NOMO-1 (cell line): ENCODE results near the gene ARL10.

Source experiments
- DNase-seq, 2 experiments: peaks; one replicate each; lab custom pipeline; 2025; ENCODE audit not compliant: unreplicated experiment in 2 of 2; lab: John Stamatoyannopoulos, UW

The ARL10 gene

DNA sequence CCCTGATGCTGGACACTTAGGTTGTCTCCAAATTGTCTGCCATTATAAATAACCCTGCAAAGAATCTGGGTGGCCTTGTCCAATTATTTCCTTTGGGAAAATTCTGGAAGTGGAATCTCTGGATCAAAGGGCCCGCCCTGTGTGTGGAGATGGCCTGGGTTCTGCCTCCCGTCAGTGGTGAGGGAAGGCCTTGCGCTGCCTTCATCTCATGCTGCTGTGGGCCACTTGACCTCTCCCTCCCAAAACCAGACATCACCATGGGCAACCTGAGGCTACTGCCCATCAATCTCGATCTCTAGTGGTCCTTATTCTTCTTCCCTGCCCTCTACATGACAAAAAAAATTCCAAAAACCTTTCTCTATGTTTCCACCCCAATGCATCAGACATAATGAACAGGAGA lies 44.5 kb downstream of the ARL10 start:
- DNase-seq = no peak

DNA sequence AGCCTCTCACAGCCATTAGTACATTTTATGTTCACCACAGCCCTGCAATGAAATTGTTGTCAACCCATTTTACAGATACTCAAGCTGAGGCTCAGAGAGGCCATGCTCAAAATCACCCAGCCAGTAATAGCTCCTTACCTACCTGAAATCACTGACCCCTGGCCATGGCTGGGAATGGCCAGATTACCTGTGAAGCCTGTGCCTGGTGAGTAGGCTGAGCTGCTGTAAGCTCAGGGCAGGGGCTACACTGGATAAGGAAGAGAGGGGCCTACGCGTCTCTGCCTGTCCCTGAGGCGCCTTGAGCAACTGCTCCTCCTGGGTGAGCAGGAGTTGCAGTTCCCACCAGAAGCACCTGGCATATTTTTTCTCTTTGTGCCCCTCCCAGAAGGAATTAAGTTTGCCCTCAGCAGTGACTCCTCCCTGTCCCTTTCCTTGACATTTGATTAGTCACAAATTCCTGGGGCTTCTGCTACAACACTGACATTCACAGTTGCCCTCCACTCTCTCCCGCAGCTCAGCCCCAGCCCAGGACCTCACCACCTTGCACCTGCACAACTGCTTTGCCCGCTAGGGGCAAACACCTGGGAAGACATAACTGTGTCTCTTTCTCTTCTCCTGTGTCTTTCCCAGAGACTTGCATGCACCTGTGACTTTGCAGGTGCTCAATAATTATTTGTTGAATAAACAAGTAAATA lies 45.3 kb downstream of the ARL10 start:
- no peak for DNase-seq

DNA sequence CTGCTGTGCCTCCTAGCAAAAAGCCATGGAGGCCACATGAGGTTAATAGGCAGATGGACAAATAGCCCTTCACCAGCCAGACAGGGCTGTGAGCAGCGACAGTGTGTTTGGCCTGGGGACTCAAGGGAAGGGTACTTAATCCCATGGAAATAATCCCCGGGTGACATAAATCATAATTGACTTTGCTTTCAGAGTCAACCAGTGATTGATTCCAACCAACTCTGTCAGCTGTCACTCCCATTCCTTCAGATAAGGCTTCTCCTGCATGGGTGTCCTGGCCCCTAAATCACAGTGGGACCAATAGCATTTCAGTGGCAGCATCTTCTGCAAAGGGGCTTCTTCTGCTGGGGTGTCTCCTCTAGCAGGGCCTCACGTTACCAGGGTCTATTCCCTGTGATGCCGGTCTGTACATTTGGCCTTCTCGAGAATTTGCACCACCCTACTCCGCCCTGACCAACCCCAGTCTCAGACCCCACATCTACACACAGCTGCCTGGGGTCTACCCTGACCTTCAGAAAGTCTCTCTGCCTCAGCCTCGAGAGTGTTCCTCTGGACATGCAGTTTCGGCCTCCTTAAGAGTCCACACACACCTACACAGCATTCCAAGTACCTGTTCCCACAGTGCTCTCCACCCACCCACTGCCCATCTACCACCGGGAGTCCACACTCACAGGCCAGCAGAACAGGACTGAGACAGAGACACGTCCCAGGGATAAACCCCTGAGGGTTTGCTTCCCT lies 47.4 kb downstream of the ARL10 start:
- DNase-seq = no peak

DNA sequence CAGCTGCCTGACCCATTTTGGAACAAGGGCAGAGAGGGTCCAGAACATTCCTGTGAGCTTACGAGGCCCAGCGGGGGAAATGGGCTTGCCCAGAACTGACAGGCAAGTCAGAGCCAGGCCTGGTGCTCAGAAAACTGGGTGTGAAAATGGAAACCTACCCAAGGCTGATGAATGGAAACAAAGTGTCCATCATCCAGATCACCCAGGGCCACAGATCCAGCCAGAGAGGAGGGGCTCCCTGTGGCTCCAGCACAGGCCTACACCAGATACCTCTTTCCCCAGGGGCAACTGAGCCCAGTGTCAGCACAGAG lies 47.9 kb downstream of the ARL10 start:
- DNase-seq = no peak

DNA sequence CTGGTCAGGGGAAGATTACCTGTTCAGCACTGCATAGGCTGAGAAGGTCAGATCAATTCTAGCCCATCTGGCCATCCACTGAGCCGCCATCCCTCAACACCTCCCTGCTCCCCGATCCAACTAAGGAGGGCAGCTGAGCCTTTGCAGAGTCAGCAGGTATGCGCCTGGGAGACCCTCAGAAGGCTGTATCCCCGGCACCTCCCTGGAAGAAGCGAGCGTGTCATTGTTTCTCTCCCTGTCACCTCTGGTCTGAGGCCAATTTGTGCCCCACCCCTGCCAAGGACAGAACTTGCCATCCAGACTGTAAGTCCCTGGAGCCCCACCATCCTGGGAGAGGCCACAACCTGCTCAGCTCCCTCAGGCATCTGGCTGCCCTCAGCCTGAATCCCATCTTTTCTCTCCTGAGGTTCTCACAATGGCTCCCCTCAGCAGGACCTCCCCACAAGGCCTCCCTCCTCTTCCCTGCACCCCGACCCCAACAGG lies 48.5 kb downstream of the ARL10 start:
- no peak for DNase-seq

DNA sequence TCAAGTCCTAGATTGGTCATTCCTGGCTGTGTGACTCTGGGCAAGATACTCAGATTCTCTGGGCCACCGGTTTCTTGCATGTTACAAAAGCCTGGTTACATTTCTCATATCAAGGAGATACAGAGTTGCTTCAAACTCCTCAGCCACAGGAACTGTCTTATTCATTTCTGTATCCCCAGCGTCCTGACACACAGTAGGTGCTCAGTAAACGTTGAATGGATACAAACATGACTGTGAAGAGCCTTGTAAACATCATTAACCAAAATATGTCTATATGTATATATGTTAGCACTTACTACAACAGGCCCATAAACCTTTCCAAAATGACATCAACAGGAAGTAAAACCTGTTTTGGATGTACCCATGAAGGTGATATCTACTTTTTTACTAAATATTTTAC lies 49.4 kb downstream of the ARL10 start:
- no peak for DNase-seq

DNA sequence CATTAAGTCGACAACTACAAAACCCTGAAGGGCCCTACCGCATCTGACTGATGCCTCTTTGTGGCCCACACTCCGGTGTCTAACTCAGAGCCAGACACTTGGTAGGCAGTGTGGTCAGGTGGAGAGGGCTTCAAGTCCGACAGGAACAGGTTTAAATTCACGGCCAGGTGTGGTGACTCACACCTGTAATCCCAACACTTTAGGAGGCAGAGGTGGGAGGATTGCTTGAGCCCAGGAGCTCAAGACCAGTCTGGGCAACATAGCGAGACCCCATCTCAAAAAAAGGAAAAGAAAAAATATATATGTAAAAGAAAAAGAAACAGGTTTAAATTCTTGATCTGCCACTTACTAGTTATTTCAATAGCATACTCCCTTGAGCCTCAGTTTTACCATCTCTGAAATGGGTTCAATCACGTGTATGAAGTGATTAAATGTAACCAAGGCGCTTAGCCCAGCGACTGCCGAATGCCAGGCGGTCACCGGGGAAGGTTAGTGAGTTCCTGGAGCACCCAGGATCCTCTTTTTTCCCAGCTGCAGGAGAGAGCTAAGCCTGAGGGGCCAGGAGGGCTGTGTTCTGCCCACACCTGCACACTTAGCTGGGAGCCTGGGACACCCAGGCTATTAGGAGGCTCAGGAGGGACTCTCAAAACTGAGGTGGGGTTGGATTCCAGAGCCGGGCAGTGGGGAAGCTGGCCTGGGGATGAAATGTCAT lies 50.1 kb downstream of the ARL10 start:
- DNase-seq = no peak

DNA sequence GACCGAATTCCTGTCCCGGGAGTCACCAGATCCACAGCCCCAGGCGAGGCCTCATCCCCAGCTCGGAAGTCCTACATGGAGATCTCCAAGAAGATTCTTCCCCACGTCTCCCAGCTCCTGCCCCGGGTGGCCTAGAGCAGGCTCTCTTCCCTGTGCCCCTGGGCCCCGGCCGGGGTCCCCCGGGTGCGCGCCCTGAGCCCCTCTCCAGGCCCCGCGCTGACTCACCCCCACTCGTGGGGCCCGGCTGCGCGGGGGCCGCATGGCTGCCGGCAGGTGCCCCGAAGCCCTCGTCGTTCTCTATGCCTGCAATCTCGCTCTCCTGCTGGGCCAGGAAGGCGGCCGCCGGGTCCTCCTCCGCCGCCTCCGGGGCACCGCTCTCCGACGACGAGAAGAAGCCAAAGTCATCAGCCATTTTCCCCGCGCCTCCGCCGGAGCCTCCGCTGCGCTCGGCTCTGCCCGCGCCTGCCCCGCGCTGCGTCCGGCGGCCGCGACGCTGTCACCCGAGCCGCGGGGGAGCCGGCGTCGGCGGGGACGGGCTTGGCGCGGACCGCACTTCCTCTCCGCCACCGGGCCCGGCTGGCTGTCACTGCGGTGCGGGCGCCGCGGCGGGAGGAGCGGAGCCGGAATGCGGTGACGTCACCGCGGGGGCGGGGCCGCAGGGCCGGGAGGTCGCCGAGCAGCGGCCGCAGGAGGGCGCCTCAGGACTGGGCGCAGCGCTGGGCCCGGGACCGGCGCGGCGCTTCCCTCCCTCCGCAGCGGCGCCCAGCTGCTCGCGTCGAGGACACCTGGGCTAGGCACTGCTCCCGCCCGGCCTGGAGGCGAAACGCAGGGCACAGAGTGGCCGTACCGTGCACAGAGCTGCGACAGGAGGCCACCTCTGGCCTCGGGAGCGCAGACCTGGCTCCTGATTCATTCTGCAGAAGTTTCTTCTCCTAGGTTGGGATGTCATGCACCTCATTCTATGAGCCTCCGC lies 51.0 kb downstream of the ARL10 start, which contains the start of gene CLTB:
TSS of gene CLTB (minus strand) at position 588 of the 973 bp plus-strand sequence. CDS start at position 412, 176 bp downstream.
- peak; percentile 81 to 92 for DNase-seq

DNA sequence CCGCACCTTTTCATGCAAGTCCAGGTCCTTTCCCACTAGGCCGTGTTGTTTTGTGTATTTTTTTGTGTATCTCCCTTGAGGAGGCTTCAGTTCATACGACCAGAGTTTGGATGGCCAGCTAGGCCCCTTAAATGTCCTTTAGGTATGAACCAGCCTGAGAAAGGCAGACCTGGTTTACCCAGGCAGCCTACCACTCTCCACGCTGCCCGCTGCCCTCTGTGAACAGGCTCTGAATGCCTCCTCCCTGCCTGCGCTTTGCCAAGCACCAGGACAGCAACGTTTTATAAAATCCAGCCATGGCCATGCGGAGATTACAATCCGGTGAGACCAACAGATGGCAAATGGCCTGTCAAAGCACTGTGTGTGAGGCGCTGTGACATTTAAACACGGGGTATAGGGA lies 51.7 kb downstream of the ARL10 start:
- DNase-seq = no peak

DNA sequence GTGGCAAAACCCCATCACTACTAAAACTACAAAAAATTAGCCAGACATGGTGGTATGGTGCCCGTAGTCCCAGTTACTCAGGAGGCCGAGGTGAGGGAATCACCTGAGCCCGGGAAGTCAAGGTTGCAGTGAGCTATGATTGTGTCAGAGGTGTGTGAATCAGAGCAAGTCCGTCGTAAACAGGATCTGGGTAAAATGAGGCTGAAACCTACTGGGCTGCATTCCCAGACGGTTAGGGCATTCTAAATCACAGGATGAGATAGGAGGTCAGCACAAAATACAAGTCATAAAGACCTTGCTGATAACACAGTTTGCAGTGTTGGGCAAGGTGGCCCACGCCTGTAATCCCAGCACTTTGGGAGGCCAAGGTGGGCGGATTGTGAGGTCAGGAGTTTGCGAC lies 53.0 kb downstream of the ARL10 start:
- no peak for DNase-seq

DNA sequence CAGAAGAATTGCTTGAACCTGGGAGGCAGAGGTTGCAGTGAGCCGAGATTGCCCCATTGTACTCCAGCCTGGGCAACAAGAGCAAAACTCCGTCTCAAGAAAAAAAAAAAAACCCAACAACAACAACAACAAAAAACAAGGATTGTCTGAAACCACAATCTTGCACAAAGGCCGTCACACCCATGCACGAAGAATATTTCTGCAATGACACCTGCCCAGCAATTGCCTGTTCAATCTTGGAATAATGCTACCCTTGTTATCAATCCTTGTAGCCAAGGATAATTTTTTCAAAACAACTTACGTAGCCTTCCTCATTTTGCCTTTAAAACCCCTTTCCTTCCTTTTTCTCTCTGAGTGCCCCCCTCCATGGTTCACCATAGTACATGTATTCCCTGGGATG lies 54.8 kb downstream of the ARL10 start:
- no peak for DNase-seq

DNA sequence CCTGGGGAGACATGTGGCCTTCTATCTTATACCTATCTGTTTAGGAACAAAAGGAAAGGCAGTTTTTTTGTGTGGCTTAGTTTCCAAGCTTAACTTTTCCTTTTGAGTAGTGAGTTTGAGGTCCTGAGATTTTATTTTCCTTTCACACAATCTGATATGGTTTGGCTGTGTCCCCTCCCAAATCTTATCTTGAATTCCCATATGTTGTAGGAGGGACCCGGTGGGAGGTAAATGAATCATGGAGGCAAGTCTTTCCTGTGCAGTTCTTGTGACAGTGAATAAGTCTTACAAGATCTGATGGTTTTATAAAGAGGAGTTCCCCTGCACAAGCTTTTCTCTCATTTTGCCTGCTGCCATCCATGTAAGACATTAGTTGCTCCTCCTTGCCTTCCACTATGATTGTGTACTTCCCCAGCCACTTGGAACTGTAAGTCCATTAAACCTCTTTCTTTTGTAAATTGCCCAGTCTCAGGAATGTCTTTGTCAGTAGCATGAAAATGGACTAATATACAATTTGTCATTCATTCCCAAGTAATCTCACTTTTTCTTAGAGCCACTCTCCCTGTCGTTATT lies 55.8 kb downstream of the ARL10 start:
- DNase-seq = no peak

DNA sequence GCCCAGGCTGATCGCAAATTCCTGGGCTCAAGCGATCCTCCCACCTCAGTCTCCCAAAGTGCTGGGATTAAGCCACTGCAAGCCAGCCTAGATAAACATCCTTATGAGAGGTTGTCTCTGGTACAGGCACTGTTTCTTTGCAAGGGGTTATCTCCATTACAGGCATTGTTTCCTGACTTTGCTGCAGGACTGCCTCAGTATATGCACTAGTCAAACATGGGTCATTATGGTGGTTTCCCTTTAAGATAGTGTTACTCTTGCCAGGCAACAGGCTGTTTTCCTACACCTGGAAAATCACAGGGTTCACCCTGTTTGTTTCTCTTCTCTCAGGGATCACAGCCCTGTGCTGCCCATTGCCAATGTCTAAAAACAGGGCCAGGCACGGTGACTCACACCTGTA lies 58.9 kb downstream of the ARL10 start:
- DNase-seq = peak in 1 of 2 experiments; percentile 37

DNA sequence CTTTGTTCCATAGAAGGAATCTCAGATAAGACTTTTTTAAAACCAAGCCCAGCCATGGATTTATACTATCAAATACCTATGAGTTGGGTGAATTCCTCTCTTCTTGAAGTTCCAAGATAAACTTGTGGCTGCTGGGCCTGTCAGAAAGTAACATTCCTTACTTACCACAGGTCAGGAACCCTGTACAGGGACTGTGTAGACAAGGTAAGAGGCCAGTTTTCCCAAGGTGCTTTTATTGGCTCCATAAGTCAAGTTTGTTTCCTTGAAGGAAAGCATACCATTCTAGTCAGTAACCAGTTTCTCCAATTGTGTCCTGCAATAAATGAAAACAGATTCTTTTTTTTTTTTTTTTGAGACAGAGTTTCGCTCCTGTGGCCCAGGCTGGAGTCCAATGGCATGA lies 59.9 kb downstream of the ARL10 start:
- no peak for DNase-seq

DNA sequence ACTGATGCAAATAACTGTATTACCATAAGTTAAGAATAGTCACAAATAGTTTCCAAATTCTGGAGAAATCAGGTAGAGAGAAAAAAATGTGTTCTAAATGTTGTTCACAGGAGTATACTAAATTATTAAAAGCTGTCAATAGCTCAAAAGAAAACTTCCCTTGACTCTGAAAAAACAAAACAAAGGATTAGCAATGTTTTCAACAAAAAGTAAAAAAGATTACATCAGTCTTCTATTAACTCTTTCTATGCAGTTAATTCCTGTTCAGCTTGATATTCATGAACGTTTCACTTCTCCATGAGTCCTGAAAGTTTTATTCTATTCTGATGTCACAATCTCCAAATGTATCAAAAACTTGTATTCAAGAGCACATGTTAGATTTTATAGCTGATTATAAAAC lies 60.5 kb downstream of the ARL10 start:
- DNase-seq = no peak

DNA sequence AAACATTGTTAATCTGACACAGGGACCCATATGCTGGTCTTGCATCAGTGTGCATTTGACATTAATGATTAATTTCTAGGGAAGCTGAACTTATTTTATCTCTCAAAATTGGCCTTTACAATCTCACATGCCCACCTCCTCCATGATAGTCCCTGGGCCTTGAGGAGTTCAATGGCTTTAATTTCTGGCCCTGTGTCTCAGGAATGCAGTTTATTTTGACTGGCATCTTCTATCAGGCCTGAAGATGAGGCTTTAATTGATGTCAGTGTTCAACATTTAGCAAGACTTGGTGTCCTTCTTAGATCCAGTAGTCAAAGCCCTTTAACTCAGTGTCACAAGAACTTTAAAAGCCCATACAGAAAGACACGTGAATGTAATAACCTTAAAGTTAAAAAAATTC lies 61.6 kb downstream of the ARL10 start:
- DNase-seq = no peak

DNA sequence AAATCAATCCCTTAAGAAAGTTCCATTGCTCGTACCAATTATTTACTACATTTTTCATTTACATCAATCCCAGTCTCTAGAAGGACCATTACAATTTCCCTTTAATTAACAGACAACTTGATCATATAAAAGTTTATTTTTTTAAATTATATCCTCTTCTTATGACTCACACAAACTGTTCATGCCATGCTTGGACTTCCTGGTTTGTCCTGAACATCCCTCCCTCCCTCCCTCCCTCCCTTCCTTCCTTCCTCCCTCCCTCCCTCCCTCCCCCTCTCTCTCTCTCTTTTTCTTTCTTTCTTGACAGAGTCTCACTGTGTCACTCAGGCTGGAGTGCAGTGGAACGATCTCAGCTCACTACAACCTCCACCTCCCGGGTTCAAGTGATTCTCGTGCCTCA lies 62.7 kb downstream of the ARL10 start:
- peak in 1 of 2 experiments; percentile 14 for DNase-seq

DNA sequence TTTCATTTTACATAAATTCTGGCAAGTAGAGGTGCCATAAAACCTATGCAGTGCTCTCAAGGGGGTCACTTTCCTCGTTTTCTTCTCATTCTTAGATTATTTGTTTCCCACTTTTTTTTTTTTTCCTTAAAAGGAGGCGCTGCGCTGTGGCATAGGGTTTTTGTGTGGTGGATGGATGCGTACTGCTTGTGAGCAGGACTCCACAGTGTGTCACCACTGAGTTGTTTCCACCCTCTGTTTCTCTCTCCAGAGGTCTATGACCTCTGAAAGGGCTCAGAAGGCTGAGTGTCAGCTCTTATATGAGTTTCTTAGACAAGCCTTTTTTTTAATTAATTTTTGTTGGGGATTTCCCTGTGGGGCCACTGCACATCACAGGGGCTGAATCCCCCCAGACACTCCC lies 64.7 kb downstream of the ARL10 start:
- DNase-seq = no peak
